SK-N-SH treated with all-trans-retinoic acid at 6 μM for 48 hours (cell line): ENCODE measurements around the gene WDR48.

Source experiments
- ATAC-seq: fragments of 200-7000 bp; cut with Tn5 transposase; 3 replicates; pipeline ENCODE4 v1.9.1; 2020; ENCODE audit warnings: mild to moderate bottlenecking, moderate library complexity
- ARNTL ChIP-seq: fragments of 450-650 bp; formaldehyde crosslinking; IDR thresholded peaks from 2 replicates; pipeline ENCODE4 v1.5.0; 2020; ENCODE audit warnings: low read depth, mild to moderate bottlenecking, moderate library complexity, borderline replicate concordance
- CSDC2 ChIP-seq: fragments of 250-450 bp; sonication (Bioruptor Pico); IDR thresholded peaks from 2 replicates; pipeline ENCODE4 v1.5.0; 2020; ENCODE audit warnings: mild to moderate bottlenecking, moderate library complexity
- CSRNP3 ChIP-seq: fragments of 250-450 bp; sonication (Bioruptor Pico); IDR thresholded peaks from 2 replicates; pipeline ENCODE4 v1.5.1; 2021; ENCODE audit warnings: mild to moderate bottlenecking, moderate library complexity
- ESRRG ChIP-seq: fragments of 250-450 bp; sonication (Bioruptor Pico); IDR thresholded peaks from 2 replicates; pipeline ENCODE4 v1.6.1; 2021; ENCODE audit warnings: mild to moderate bottlenecking
- GLIS3 ChIP-seq: fragments of 250-450 bp; sonication (Bioruptor Pico); IDR thresholded peaks from 2 replicates; pipeline ENCODE4 v1.5.0; 2020; ENCODE audit warnings: mild to moderate bottlenecking, moderate library complexity
- OSR1 ChIP-seq: fragments of 250-450 bp; sonication (Bioruptor Pico); IDR thresholded peaks from 2 replicates; pipeline ENCODE4 v1.8.0; 2022; ENCODE audit warnings: moderate library complexity, mild to moderate bottlenecking, inconsistent platforms
- PATZ1 ChIP-seq: fragments of 250-450 bp; sonication (Bioruptor Pico); IDR thresholded peaks from 2 replicates; pipeline ENCODE4 v1.8.0; 2020; ENCODE audit warnings: mild to moderate bottlenecking, moderate library complexity, borderline replicate concordance
- POU6F1 ChIP-seq: fragments of 250-450 bp; sonication (Bioruptor Pico); IDR thresholded peaks from 2 replicates; pipeline ENCODE4 v1.8.0; 2021; ENCODE audit warnings: low read depth, mild to moderate bottlenecking, moderate library complexity, borderline replicate concordance
- PPARA ChIP-seq: fragments of 250-450 bp; sonication (Bioruptor Pico); IDR thresholded peaks from 2 replicates; pipeline ENCODE4 v1.5.0; 2020; ENCODE audit warnings: mild to moderate bottlenecking, borderline replicate concordance
- TCF4 ChIP-seq: fragments of 250-450 bp; sonication (Bioruptor Pico); IDR thresholded peaks from 2 replicates; pipeline ENCODE4 v1.8.0; 2021; ENCODE audit warnings: mild to moderate bottlenecking, moderate library complexity, borderline replicate concordance
- TOX ChIP-seq: fragments of 250-450 bp; sonication (Bioruptor Pico); IDR thresholded peaks from 2 replicates; pipeline ENCODE4 v1.8.0; 2021; ENCODE audit warnings: mild to moderate bottlenecking, moderate library complexity, borderline replicate concordance
- TSHZ2 ChIP-seq: fragments of 250-450 bp; sonication (Bioruptor Pico); IDR thresholded peaks from 2 replicates; pipeline ENCODE4 v1.5.0; 2020; ENCODE audit warnings: mild to moderate bottlenecking, moderate library complexity
- ZC3H10 ChIP-seq: fragments of 250-450 bp; sonication (Bioruptor Pico); IDR thresholded peaks from 2 replicates; pipeline ENCODE4 v1.5.1; 2021; ENCODE audit warnings: mild to moderate bottlenecking, moderate library complexity
- ZFP3 ChIP-seq: fragments of 250-450 bp; sonication (Bioruptor Pico); IDR thresholded peaks from 2 replicates; pipeline ENCODE4 v1.5.0; 2020; ENCODE audit warnings: mild to moderate bottlenecking, moderate library complexity
- ZNF8 ChIP-seq: fragments of 450-650 bp; formaldehyde crosslinking; IDR thresholded peaks from 2 replicates; pipeline ENCODE4 v1.5.0; 2020; ENCODE audit warnings: mild to moderate bottlenecking, moderate library complexity

The WDR48 gene

GRCh38 chr3:39107388-39108199, 55.8 kb downstream of the WDR48 start, which contains the start of the genes GORASP1 and TTC21A:
Gene GORASP1 (minus strand): TSS chr3:39107627. CDS start chr3:39107541, 86 bp downstream.
Gene TTC21A (plus strand): TSS chr3:39107680. CDS start chr3:39107838, 158 bp downstream.
- peak; percentile 86 for ATAC-seq
- TF ChIP-seq CSRNP3 (CRISPR knock-in tag) (no peak), POU6F1 (CRISPR knock-in tag) (no peak), TSHZ2 (CRISPR knock-in tag) (0 out of 2 replicates have a peak, but pooled peaks have one; percentile 43)

GRCh38 chr3:39108200-39108710, 56.4 kb downstream of the WDR48 start:
- TF ChIP-seq GLIS3 (CRISPR knock-in tag): no peak
- TF ChIP-seq ESRRG (CRISPR knock-in tag): no peak
- no peak for TF ChIP-seq ARNTL (CRISPR knock-in tag)
- no peak for TF ChIP-seq CSDC2 (CRISPR knock-in tag)
- TF ChIP-seq ZFP3 (CRISPR knock-in tag): no peak
- no peak for TF ChIP-seq ZNF8 (CRISPR knock-in tag)
- TF ChIP-seq OSR1: no peak
- TF ChIP-seq TOX (CRISPR knock-in tag): no peak
- TF ChIP-seq TCF4: no peak
- TF ChIP-seq POU6F1 (CRISPR knock-in tag): no peak
- TF ChIP-seq PPARA: no peak
- TF ChIP-seq ZC3H10 (CRISPR knock-in tag): no peak
- no peak for TF ChIP-seq PATZ1 (CRISPR knock-in tag)
- no peak for TF ChIP-seq TSHZ2 (CRISPR knock-in tag)
- no peak for ATAC-seq
